T-helper 1 cell treated with Interleukin-12 subunit alpha and Interleukin-12 subunit beta and Interleukin-4 antibody, amounts not matched to agents 30 ng/mL and 1 ng/mL, for 36 hours (primary cell): ENCODE data around the gene PRRG3. TPM values are rescaled to one million over a fixed set of nuclear protein-coding genes. Genes with fewer than 3 reads are reported as not detected.
"Not testable (repeated sequence)": the region's sequence is repeated elsewhere in the genome, so short reads cannot be mapped to it uniquely, and the experiment has no call there.

Experiments used
- intact Hi-C: fragments of 100-400 bp; cut with micrococcal nuclease; formaldehyde crosslinking; loops from one replicate; pipeline ENCODE4 v1.15.1; 2024
- total RNA-seq: library from RNA; stranded (reverse); gene quantifications from 2 replicates; pipeline ENCODE4 v1.2.3, GENCODE V29; 2022

The PRRG3 gene
- total RNA-seq, result not detected in 2 replicates

GRCh38 chrX:151694661-151695582 lies at the start of gene PRRG3:
PRRG3 (plus strand) TSS chrX:151695458; CDS start chrX:151698815, 3,357 bp downstream.
- intact Hi-C loops, result no loop called here

DNA sequence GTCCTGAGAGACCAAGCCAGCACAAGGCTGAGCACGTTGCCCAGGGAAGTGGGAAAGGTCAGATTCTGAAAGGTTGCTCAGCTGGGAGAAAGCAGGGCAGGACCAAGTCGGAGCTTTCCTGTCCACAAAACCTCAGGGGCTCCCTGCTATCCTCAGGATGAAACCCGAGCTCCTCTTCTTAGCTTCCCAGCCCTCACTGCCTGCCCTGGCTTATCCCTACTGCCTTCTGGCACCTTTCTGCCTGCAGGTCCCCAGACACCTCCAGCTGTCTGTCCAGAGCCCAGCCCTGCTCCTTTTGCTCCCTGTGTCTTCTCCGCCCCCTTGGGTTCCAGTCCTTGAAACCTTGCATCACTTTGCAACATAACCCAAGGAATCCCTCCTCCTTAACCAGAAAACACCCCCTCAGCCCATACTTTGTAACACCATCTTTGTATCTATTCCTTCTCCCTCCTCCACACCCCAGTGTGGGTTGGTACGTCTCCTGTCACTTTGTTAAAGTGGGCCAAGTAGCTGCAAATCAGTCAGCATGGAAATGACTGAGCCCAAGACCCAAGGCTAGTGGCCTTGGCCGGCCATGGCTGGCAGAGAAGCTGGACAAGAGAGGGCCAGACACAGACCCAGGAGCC lies 20.0 kb upstream of the PRRG3 start:
- intact Hi-C loops, result no loop called here

GRCh38 chrX:151676196-151676595 lies 19.1 kb upstream of the PRRG3 start:
- intact Hi-C loops, result no loop called here

DNA sequence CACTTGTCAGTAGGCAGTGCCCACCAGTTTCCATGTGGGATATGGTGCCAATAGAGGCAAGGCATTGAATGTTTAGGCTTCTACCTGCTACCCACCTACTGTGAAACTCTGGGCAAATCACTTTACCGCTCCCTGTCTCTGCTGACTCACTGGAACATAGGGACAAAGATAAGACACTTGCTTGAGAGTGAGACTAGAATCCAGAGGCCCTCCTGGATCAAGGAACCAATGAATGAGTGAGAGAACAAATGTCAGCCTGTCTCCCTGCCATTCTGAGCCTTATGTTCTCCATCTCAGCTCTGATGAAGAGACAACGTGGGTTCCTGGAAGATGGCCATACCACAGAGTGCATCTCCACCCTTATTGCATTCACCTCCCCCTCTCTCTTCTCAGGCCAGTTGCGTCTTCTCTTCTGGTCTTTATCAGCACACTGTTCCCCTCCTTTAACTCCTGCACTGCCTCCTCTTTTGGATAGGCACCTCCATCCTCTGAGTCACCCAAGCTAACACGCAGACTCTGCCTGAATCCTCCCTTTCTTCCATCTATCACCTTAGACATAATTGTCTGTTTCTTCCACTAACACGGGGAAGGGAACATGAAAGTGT lies 15.4 kb upstream of the PRRG3 start:
- intact Hi-C loops, result loop anchor here (5.0 kb wide), 1 partner anchor 908 kb away; no protein-coding TSS in a partner anchor

GRCh38 chrX:151680805-151681204 lies 14.5 kb upstream of the PRRG3 start:
- intact Hi-C loops, result loop anchor here (1.0 to 5.0 kb wide), 3 partner anchors 175 to 909 kb away; no protein-coding TSS in a partner anchor

DNA sequence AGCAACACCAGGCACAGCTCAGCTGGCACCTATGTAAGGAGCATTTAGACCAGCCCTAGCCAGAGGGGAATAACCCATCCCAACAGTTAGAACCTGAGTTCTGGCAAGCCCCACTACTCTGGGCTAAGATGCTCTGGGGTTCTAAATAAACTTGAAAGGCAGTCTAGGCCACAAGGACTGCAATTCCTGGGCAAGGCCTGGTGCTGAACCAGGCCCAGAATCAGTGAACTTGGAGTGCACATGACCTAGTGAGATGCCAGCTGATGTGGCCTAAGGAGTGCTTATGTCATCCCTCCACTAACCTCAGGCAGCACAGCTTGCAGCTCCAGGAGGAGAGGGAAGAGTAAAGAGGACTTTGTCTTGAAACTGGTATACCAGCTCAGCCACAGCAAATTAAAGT lies 7.6 kb upstream of the PRRG3 start:
- intact Hi-C loops, result no loop called here

DNA sequence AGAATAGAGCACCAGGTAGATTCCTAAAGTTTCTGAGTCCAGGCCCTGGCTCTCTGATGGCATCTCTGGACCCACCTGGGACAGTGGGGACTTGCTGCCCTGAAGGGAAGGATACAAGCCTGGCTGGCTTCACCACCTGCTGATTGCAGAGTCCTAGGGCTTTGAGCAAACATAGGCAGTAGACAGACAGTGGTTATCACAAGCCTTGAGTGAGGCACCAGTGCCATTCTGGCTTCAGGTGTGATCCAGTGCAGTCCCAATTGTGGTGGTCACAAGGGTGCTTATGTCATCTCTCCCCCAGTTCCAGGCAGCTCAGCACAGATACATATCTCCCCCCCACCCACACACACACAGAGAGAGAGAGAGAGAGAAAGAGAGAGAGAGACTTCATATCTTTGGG lies 6.6 kb upstream of the PRRG3 start:
- intact Hi-C loops, result no loop called here

DNA sequence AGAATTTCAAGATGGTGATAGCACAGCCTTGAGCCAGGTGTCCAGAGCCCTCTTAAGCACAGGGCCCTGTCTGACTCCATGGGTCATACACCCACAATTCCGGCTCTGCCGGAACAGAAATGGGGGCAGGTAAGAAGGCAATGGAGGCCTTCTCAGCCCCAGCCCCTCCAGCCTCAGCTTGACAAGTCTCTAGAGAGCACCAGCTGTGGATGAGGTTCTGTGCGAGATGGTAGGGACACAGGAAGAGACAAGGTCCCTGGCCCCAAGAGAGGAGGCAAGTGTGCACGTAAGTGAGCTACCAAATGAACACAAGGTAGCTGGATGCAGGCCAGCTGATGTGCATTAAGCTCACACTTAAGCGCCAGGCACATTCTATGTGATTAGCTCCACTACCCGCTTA lies 2.4 kb upstream of the PRRG3 start:
- intact Hi-C loops, result no loop called here

GRCh38 chrX:151694121-151694520 lies 1.1 kb upstream of the PRRG3 start:
- intact Hi-C loops, result no loop called here

DNA sequence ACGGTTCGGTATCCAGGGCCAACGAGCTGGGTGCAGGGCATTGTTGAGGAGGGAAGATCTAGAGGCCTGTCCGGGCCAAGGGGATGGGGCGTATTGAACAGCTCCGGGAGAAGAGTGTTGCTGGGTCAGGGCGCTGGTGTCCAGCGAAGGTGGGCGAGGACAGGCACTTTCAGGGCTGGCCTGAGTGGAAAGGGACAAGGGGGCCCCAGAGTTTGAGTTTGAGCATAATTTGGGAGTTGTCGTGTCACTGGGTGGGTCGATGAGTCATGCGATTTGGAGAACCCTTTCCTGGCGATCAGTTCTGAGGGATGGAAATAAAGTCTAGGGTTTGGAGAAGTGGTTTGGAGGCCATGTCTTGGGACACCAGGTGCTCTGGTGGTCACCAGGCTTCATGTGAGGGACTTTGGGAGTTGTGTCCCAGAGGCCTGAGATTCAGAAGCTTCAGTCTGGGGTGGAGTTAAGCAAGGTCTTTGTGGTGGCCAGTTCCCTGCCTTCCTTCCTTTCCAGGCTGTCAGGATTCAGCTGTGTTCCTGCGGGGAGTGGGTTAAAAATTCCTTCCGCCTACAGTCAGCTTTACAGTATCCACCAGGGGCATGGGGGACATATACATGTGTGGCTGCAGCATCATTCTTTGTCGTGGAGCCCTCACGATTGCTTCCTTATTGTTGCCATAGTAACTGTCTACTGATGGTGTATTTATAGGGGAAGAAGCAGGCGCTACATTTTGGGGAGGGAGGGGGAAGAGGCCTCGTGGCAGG lies 504 bp downstream of the PRRG3 start:
- intact Hi-C loops, result no loop called here

DNA sequence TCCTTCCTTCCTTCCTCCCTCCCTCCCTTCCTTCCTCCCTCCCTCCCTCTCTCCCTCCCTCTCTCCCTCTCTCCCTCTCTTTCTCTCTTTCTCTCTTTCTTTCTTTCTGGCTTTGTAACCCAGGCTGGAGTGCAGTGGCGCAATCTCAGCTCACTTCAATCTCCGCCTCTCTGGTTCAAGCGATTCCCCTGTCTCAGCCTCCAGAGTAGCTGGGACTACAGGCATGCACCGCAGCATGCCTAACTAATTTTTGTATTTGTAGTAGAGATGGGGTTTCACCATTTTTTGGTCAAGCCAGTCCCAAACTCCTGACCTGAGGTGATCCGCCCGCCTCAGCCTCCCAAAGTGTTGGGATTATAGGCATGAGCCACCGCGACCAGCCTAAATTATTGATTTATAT lies 1.8 kb downstream of the PRRG3 start:
- intact Hi-C loops, result not testable (repeated sequence)

DNA sequence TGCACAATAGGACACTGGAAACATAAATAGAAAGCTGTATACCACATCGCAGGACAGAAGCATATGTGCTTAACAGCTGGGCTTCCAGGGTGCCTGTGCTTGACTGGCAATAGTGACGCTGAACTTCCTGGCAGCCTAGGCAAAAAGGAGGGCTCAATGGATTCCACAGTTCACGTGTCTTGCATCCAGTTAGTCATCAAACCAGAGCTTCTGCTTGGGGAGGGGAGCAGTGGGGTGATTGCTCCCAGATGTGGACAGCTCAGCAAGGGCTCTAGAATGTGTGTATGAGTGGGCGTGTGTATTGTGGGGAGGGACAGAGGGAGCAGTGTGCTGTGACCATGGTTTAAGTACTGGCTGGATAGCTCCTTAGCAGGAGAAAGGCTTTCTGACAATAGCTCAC lies 2.3 kb downstream of the PRRG3 start:
- intact Hi-C loops, result no loop called here

DNA sequence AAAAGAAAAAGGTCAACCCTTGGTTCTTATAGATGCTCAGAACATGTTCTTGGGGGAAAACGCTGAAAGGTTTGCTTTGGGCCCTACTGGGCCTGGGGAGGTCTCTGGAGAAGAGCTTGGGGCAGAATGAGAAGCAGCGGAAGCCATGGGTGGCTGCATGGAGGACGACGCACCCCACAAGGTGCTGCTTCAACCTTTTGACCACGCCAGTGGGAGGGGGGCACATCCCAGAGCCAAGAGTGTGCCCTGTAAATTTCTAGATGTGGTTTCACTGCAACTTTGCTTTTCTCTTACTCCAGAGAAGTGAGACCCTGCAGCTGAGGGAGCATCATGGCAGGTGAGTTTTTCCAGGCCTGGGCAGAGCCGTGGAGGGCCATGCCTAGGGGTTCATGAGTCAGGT lies 3.2 kb downstream of the PRRG3 start:
- intact Hi-C loops, result no loop called here

- intact Hi-C loops, result no loop called here
Measured at GRCh38 chrX:151699746-151700145, 4.5 kb downstream of the PRRG3 start.

DNA sequence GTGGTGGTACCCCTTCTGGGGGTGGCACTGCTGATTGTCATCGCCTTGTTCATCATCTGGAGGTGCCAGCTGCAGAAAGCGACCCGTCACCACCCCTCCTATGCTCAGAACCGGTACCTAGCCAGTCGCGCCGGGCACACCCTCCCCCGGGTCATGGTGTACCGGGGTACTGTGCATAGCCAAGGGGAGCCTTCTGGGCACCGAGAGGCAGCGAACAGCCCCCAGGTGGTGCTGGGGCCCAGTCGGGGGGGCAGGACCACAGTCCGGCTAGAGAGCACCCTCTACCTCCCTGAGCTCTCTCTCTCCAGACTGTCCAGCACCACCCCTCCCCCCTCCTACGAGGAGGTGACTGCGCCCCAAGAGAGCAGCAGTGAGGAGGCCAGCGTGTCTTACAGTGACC lies 5.3 kb downstream of the PRRG3 start:
- intact Hi-C loops, result no loop called here

DNA sequence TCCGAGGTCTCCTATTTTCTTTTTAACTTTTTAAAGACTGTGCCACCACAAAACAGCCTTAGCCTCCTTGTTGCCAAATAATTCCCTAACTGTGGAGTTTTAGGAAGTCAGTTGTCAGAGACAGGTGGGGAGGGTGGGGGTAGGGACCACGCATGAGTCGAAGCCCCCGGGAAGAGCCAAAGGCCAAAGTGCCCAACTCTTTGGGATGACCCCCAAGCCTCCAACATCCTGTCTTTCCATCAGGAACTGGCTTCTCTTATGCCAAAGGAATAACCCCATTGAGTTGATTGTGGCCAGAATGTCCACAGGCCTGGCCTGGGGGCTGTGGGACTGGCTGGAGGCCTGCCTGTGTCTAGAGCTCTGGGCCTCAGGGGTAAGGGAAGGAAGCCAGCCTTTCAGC lies 5.8 kb downstream of the PRRG3 start:
- intact Hi-C loops, result no loop called here

DNA sequence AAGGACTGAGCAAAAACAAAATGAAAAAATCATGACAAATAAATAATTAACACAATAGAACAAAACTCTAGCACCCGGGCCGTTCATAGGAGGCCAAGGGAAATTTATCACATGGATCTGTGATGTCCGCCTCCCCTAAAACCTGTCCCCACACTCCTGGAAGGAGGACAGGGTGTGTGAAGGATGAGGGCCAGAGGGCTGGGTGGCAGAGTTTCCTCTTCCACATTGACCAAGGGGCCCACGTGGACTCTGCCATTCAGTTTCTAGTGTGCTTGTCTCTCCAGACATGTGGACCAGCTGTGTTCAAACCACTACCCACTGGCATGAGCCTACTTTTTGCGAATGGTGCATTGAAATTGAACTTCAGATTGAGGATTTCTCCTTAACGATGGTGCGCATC lies 6.3 kb downstream of the PRRG3 start:
- intact Hi-C loops, result no loop called here

GRCh38 chrX:151702026-151702714 lies 6.9 kb downstream of the PRRG3 start:
- intact Hi-C loops, result no loop called here

- intact Hi-C loops, result no loop called here
Measured at GRCh38 chrX:151702741-151703340, 7.6 kb downstream of the PRRG3 start.

- intact Hi-C loops, result no loop called here
Measured at GRCh38 chrX:151703487-151703886, 8.2 kb downstream of the PRRG3 start.
